Endodermal cell (in vitro differentiated cells): Measurements from ENCODE around the gene MGP. TPM values are rescaled to one million over a fixed set of nuclear protein-coding genes. Genes with fewer than 3 reads are reported as not detected.

Source experiments
- DNase-seq: peaks from one replicate; pipeline ENCODE4 v3.0.0-alpha.2; 2017
- H3K27ac ChIP-seq: 2 replicates; pipeline ENCODE4 v1.5.1; 2013; ENCODE audit warnings: mild to moderate bottlenecking, low read depth, low read length, moderate library complexity
- H3K27me3 ChIP-seq: 2 replicates; pipeline ENCODE4 v1.6.1; 2013; ENCODE audit warnings: mild to moderate bottlenecking, low read length, moderate library complexity; ENCODE audit not compliant: insufficient read depth, control insufficient read depth, poor library complexity, severe bottlenecking
- H3K36me3 ChIP-seq: 2 replicates; pipeline ENCODE4 v1.7.0; 2013; ENCODE audit warnings: mild to moderate bottlenecking, low read length, moderate library complexity; ENCODE audit not compliant: control insufficient read depth, insufficient read depth
- H3K4me1 ChIP-seq: one replicate; pipeline ENCODE4 v1.7.0; 2013; ENCODE audit warnings: low read length; ENCODE audit not compliant: control insufficient read depth, insufficient read depth
- H3K4me3 ChIP-seq: 2 replicates; pipeline ENCODE4 v1.5.1; 2013; ENCODE audit warnings: mild to moderate bottlenecking, low read length, moderate library complexity
- H3K9ac ChIP-seq: 2 replicates; pipeline ENCODE4 v1.6.1; 2013; ENCODE audit warnings: mild to moderate bottlenecking, low read length, moderate library complexity; ENCODE audit not compliant: poor library complexity, severe bottlenecking; ENCODE audit errors: extremely low read depth
- H3K9me3 ChIP-seq: 2 replicates; pipeline ENCODE4 v1.6.1; 2013; ENCODE audit warnings: mild to moderate bottlenecking, low read length, moderate library complexity; ENCODE audit not compliant: control insufficient read depth
- H3K27ac Mint-ChIP-seq: 2 replicates; pipeline ENCODE4 v1.8.0; 2020; ENCODE audit warnings: mixed read lengths
- H3K27me3 Mint-ChIP-seq: 2 replicates; pipeline ENCODE4 v1.8.0; 2021; ENCODE audit warnings: mild to moderate bottlenecking, mixed read lengths; ENCODE audit not compliant: insufficient read depth
- H3K36me3 Mint-ChIP-seq: 2 replicates; pipeline ENCODE4 v1.8.0; 2020; ENCODE audit warnings: low read depth, mixed read lengths
- H3K4me1 Mint-ChIP-seq: 2 replicates; pipeline ENCODE4 v1.8.0; 2020; ENCODE audit warnings: mixed read lengths
- H3K4me3 Mint-ChIP-seq: 2 replicates; pipeline ENCODE4 v1.8.0; 2020; ENCODE audit warnings: mild to moderate bottlenecking, moderate library complexity, mixed read lengths
- H3K9me3 Mint-ChIP-seq: 2 replicates; pipeline ENCODE4 v1.8.0; 2020; ENCODE audit warnings: mild to moderate bottlenecking, mixed read lengths
- CTCF ChIP-seq: fragments of 200-600 bp; sonication (generic); conservative IDR thresholded peaks from 2 replicates; pipeline ENCODE4 v1.5.0; 2021; ENCODE audit warnings: antibody characterized with exemption, mild to moderate bottlenecking
- WGBS, 2 experiments: methylation state at CpG; one replicate each; pipeline versions ENCODE4 v1.1.5 to v1.1.7; 2013; ENCODE audit warnings: missing lambda C conversion rate in 2 of 2, mixed read lengths in 1 of 2; ENCODE audit not compliant: insufficient coverage in 1 of 2, insufficient read length in 1 of 2; 5-methylcytosine and 5-hydroxymethylcytosine counted together
- total RNA-seq, 2 donors: library from RNA; stranded (reverse); fragmentation: NEBNext Ultra II Directional in 1 of 2; extraction: Animal tissue kit (Norgen Biotek cat#: 25700) in 1 of 2; gene quantifications; 2 replicates in 1 of 2; 3 replicates in 1 of 2; pipeline ENCODE4 v1.2.1, GENCODE V29; 2021

The MGP gene
- total RNA-seq, 2 donors from 2014 or later, result not detected

- Histone ChIP-seq H3K36me3 (no peaks in the 10 kb centered on the region), H3K27me3 (no peaks in the 10 kb centered on the region), H3K4me3 (no peak overlapping the region), H3K9ac (no peak overlapping the region), H3K9me3 (no peaks in the 10 kb centered on the region), H3K4me1 (no peaks in the 10 kb centered on the region), H3K27ac (no peak overlapping the region)
- WGBS, 2 experiments, result 90% methylated on average over 3 to 5 of the region's 5 CpGs
- Mint-ChIP-seq H3K27me3 (no peaks in the 10 kb centered on the region), H3K4me3 (no peak overlapping the region), H3K36me3 (no peaks in the 10 kb centered on the region), H3K4me1 (peaks cover 3% of the 10 kb centered on the region), H3K27ac (no peak overlapping the region), H3K9me3 (no peaks in the 10 kb centered on the region)
- no peak for DNase-seq
- no peak for TF ChIP-seq CTCF
Observed at GRCh38 chr12:14900521-14901227, 15.0 kb upstream of the MGP start.

DNA sequence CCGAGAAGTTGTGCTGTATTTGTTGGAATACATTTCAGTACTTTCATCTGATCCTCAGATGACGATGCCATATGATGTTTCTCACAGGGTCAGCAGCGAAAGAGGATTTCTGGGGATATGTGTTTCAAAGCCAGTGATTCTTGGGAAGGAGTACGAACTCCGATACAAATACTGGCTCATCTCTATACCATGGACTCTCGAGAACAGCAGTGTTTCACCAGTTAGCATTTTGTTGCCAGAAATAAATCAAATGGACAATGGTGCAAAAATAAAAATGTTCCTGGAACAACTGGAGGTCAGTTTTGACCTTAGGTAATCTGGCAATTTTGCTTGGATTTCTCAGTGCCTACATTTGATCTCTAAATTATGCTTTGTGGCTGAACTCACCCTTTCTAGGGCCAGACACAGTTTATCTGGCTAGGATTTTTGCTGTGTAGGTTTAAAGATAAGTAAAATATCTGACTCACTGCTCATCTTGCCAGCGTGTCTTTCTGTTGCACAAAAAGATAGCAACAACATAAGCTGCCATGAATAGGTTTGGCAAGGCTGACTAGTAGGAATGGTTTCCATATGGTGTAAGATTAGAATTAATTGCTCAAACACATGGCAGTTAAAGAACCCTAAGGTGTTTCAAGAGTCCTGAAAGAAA lies 11.0 kb upstream of the MGP start:
- TF ChIP-seq CTCF, result no peak
- no peaks in the 10 kb centered on the region for H3K4me1 ChIP-seq
- no peaks in the 10 kb centered on the region for H3K36me3 Mint-ChIP-seq
- DNase-seq, result no peak
- H3K36me3 ChIP-seq, result no peaks in the 10 kb centered on the region
- no peaks in the 10 kb centered on the region for H3K27me3 Mint-ChIP-seq
- peaks cover 2% of the 10 kb centered on the region for H3K4me1 Mint-ChIP-seq
- H3K9ac ChIP-seq, result no peak overlapping the region
- H3K4me3 Mint-ChIP-seq, result no peak overlapping the region
- H3K27me3 ChIP-seq, result no peaks in the 10 kb centered on the region
- no peaks in the 10 kb centered on the region for H3K9me3 ChIP-seq
- H3K27ac Mint-ChIP-seq, result no peak overlapping the region
- H3K9me3 Mint-ChIP-seq, result no peaks in the 10 kb centered on the region
- WGBS, 2 experiments, result 94 to 98% methylated on average over 5 to 7 of the region's 7 CpGs
- no peak overlapping the region for H3K27ac ChIP-seq
- H3K4me3 ChIP-seq, result no peak overlapping the region

GRCh38 chr12:14893506-14894250 lies 8.0 kb upstream of the MGP start:
- Mint-ChIP-seq H3K4me3 (no peak overlapping the region), H3K9me3 (no peaks in the 10 kb centered on the region), H3K27ac (no peak overlapping the region), H3K27me3 (no peaks in the 10 kb centered on the region), H3K36me3 (no peaks in the 10 kb centered on the region), H3K4me1 (no peaks in the 10 kb centered on the region)
- no peak for DNase-seq
- no peaks in the 10 kb centered on the region for H3K36me3 ChIP-seq
- H3K27ac ChIP-seq, result no peak overlapping the region
- H3K9me3 ChIP-seq, result no peaks in the 10 kb centered on the region
- H3K9ac ChIP-seq, result no peak overlapping the region
- H3K4me3 ChIP-seq, result no peak overlapping the region
- WGBS, 2 experiments, result 88% methylated on average over 5 of the region's 5 CpGs
- no peaks in the 10 kb centered on the region for H3K4me1 ChIP-seq
- TF ChIP-seq CTCF, result no peak
- no peaks in the 10 kb centered on the region for H3K27me3 ChIP-seq
